ENCODE data around the gene PCDHGB7.

GRCh38 chr5:141389153-141390042 lies 28.1 kb upstream of the PCDHGB7 start:
- no peak for TF ChIP-seq CTCF (IDR thresholded peaks at IDR 0.05; ENCODE audit: low read depth, low read length, missing input control)
- no peak for TF ChIP-seq REST (IDR thresholded peaks at IDR 0.05)
- no peak for TF ChIP-seq RXRA (IDR thresholded peaks at IDR 0.05)
- no peak for TF ChIP-seq SP1 (IDR thresholded peaks at IDR 0.05)
- TF ChIP-seq ZBTB33 (IDR thresholded peaks at IDR 0.05), result no peak
- TF ChIP-seq RAD21 (IDR thresholded peaks at IDR 0.05), result no peak

Data from liver (tissue), 3 donors.